GM15510 (cell line): ENCODE results near the gene UBE2E3.

Source experiments
- POLR2A ChIP-seq: IDR thresholded peaks from 3 replicates; pipeline ENCODE4 v1.6.1; 2011; ENCODE audit warnings: borderline replicate concordance; ENCODE audit not compliant: insufficient read length; ENCODE audit errors: extremely low read depth

Gene UBE2E3

GRCh38 chr2:180980106-180980942 is at the start of gene UBE2E3:
UBE2E3 (plus strand) TSS chr2:180980605; CDS start chr2:180982043, 1,438 bp downstream.
- peak; percentile 74 for TF ChIP-seq POLR2A

DNA sequence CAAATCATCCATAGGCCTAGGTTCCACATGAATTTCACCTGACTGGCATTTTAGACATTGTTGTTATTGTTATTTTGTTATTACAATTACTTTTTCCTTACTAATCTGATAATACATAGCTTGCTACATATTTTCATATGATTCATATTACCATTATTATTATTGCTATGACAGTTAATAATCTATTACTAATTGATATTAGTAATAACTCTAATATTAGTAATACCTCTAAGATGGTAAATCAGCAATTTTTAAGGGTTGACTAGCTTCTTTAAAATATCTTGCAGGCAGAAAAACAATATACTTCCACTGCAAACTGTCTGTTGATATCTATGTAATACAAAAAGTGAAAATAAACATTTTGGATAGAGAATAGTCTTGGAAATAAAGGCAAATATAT is 48.6 kb upstream of the UBE2E3 start:
- no peak for TF ChIP-seq POLR2A

GRCh38 chr2:180933332-180933731 is 47.1 kb upstream of the UBE2E3 start:
- no peak for TF ChIP-seq POLR2A

- no peak for TF ChIP-seq POLR2A
These were observed 45.5 kb upstream of the UBE2E3 start for GRCh38 chr2:180934911-180935310.

DNA sequence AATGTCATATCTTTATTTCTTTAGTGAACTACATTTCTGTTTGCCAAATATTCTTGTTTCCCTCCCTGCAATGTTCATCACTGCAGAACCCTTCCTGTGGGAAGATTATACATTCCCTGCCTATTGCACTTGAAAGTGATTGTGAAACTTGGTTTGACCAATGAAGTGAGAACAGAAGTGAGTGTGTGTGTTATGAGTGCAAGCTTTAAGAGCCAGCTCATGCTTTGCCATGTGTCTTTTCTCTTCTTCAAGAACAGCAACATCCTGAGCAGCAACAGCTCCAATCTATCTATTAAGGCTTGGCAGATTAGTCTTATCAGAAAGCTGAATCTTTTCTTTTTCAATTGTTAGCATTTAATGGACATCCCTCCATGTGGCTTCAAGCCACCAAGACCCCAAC is 42.0 kb upstream of the UBE2E3 start:
- TF ChIP-seq POLR2A: no peak

DNA sequence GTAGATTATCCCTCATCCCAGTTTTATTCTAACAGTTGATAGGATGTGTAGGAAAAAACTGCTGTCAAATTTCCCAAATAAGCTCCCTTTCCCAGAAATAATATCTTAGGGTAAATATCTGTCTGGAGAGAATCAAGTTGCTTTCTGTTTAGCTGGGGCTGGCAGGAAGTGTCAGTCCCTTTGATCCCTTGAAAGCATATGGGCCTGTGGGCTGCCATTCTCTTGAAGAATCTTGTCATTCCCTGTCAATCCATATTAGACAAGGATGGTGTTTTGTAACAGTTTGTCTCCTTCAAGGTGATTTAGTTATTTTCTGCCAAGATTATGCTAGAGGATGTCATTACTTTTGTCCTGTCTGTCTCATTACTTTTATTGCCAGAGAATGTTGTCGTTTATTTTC is 37.1 kb upstream of the UBE2E3 start:
- TF ChIP-seq POLR2A: no peak

- no peak for TF ChIP-seq POLR2A
These were observed 36.0 kb upstream of the UBE2E3 start for GRCh38 chr2:180944372-180944771.

- TF ChIP-seq POLR2A: no peak
These were observed 33.2 kb upstream of the UBE2E3 start for GRCh38 chr2:180947208-180947689.

- TF ChIP-seq POLR2A: no peak
These were observed 30.5 kb upstream of the UBE2E3 start for GRCh38 chr2:180949896-180950295.

GRCh38 chr2:180952082-180952481 is 28.3 kb upstream of the UBE2E3 start:
- TF ChIP-seq POLR2A: no peak

DNA sequence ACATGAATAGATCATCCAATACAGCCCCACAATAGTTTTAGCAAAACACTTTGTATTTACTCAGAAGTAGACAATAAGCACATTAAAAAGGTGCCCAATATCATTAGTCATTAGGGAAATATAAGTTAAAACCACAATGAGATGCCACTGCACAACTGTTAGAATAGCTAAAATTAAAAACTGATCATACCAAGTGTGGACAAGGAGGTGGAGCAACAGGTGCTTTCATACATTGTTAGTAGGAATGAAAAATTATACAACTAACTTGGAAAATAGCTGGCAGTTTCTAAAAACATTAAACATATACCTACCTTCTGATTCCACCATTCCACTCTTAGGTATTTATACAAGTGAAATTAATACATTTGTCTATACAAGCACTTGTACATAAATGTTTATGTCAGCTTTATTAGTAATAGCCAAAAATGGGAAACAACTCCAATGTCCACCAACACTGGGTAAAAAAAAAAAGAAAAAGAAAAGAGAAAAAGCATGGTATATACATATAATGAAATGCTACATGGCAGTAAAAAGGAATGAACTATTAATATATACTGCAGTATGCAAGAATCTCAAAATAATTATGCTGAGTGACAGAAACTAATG is 27.6 kb upstream of the UBE2E3 start:
- TF ChIP-seq POLR2A: no peak

- no peak for TF ChIP-seq POLR2A
These were observed 26.9 kb upstream of the UBE2E3 start for GRCh38 chr2:180953550-180953949.

GRCh38 chr2:180955101-180955500 is 25.3 kb upstream of the UBE2E3 start:
- TF ChIP-seq POLR2A: no peak

GRCh38 chr2:180959787-180960186 is 20.6 kb upstream of the UBE2E3 start:
- no peak for TF ChIP-seq POLR2A

DNA sequence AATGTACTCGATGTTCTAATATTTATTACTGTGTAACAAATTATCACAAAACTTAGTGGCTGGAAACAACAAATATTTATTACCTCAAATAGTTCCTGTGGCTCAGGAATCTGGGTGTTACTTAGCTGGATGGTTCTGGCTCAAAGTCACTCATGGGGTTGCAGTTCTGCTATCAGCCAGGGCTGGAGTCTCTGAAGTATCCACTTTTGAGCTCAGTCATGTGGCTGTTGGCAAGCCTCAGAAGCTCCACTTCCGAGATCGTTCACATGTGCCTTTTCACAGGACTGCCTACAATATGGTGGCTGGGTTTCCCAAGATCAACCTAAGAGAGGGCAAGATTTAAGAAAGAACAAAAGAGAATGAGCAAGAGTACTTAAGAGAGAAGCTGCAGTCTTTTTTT is 19.4 kb upstream of the UBE2E3 start:
- TF ChIP-seq POLR2A: no peak
